HepG2 (cell line): ENCODE data around the gene FBXL13. TPM values are rescaled to one million over a fixed set of nuclear protein-coding genes. Genes with fewer than 3 reads are reported as not detected.

Source experiments
- ATAC-seq: fragments of 200-7000 bp; cut with Tn5 transposase; 3 replicates; pipeline ENCODE4 v1.9.1; 2020; ENCODE audit warnings: mild to moderate bottlenecking, moderate library complexity
- BruUV-seq: library from RNA; stranded (reverse); fragments of 400-500 nt; replicated peaks from 2 replicates; lab custom pipeline; 2021; lab: Mats Ljungman, UMichigan
- CTCF ChIA-PET: fragments of 300-600 bp; formaldehyde crosslinking; extraction: SDS; loops from one replicate; lab custom pipeline; 2021; ENCODE audit warnings: low total read pairs, inconsistent platforms, low intra/inter-chr PET ratio; lab: Yijun Ruan, JAX
- POLR2A ChIA-PET: fragments of 350-600 bp; sonication (Branson Sonifier 250); formaldehyde crosslinking; loops from one replicate; lab custom pipeline; 2020; ENCODE audit warnings: antibody characterized with exemption, inconsistent platforms; lab: Yijun Ruan, JAX
- DNase-seq: peaks from one replicate; pipeline ENCODE4 v3.0.0-alpha.2; 2015; ENCODE audit warnings: low spot score
- FAIRE-seq: peaks from 3 replicates; lab custom pipeline; 2011; peaks lifted over from hg19 to GRCh38; lab: Jason Lieb, UNC
- H2AFZ ChIP-seq: one replicate; pipeline ENCODE4 v1.6.1; 2011; ENCODE audit warnings: low read length, inconsistent platforms
- H3K27ac ChIP-seq: fragments of 300-600 bp; 3 replicates; pipeline ENCODE4 v1.8.0; 2011; ENCODE audit warnings: mixed run types, mild to moderate bottlenecking, mixed read lengths, low read length, inconsistent platforms; ENCODE audit not compliant: insufficient read depth; ENCODE audit errors: extremely low read length
- H3K27me3 ChIP-seq, 2 experiments: fragments of 200-600 bp in 1 of 2; 2 replicates in 1 of 2; 3 replicates in 1 of 2; pipeline versions ENCODE4 v1.6.0 to v1.8.0; 2011; ENCODE audit warnings: low read length in 2 of 2, mild to moderate bottlenecking in 2 of 2, moderate library complexity in 2 of 2, inconsistent platforms in 1 of 2; ENCODE audit not compliant: insufficient read depth in 2 of 2, control insufficient read depth in 1 of 2
- H3K36me3 ChIP-seq, 2 experiments: fragments of 200-600 bp in 1 of 2; replicated peaks in 1 of 2; 2 replicates in 1 of 2; 3 replicates in 1 of 2; pipeline versions ENCODE4 v1.5.1 to v1.8.0; 2011; ENCODE audit warnings: low read length in 2 of 2, inconsistent platforms in 1 of 2; ENCODE audit not compliant: insufficient read depth in 2 of 2, control insufficient read depth in 1 of 2
- H3K4me1 ChIP-seq: 2 replicates; pipeline ENCODE4 v1.5.1; 2012; ENCODE audit warnings: low read length, inconsistent platforms; ENCODE audit not compliant: insufficient read depth
- H3K4me2 ChIP-seq: 2 replicates; pipeline ENCODE4 v1.6.0; 2011; ENCODE audit warnings: low read depth, low read length, inconsistent platforms
- H3K4me3 ChIP-seq, 3 experiments: fragments of 200-600 bp in 1 of 3; sonication (generic), shearing (Covaris generic) in 1 of 3; replicated peaks in 1 of 3; 2 replicates each; pipeline ENCODE4 v1.5.1; 2011 to 2016; ENCODE audit warnings: low read length in 3 of 3, inconsistent platforms in 2 of 3, low read depth in 2 of 3, mild to moderate bottlenecking in 2 of 3, control low read depth in 1 of 3, mixed read lengths in 1 of 3; ENCODE audit not compliant: insufficient read depth in 1 of 3
- H3K79me2 ChIP-seq: one replicate; pipeline ENCODE4 v1.6.1; 2011; ENCODE audit warnings: low read length, inconsistent platforms; ENCODE audit not compliant: insufficient read depth
- H3K9ac ChIP-seq: 2 replicates; pipeline ENCODE4 v1.6.0; 2011; ENCODE audit warnings: mild to moderate bottlenecking, low read depth, low read length, inconsistent platforms; ENCODE audit not compliant: insufficient read depth
- H3K9me3 ChIP-seq: 2 replicates; pipeline ENCODE4 v1.5.1; 2012; ENCODE audit warnings: mild to moderate bottlenecking, low read length
- H4K20me1 ChIP-seq: 2 replicates; pipeline ENCODE4 v1.6.0; 2011; ENCODE audit warnings: inconsistent platforms, mild to moderate bottlenecking, low read length, moderate library complexity; ENCODE audit not compliant: insufficient read depth
- LCORL ChIP-seq, 2 experiments: fragments of 450-650 bp in 1 of 2; sonication (generic) in 1 of 2; formaldehyde crosslinking in 1 of 2; IDR thresholded peaks; 2 replicates each; pipeline versions ENCODE4 v1.5.0 to v1.6.1; 2017 to 2020; ENCODE audit warnings: antibody characterized with exemption in 1 of 2, missing genetic modification reagents in 1 of 2
- MAFG ChIP-seq: sonication (generic); formaldehyde crosslinking; IDR thresholded peaks from 2 replicates; pipeline ENCODE4 v1.5.1; 2020; ENCODE audit warnings: mild to moderate bottlenecking, missing genetic modification reagents
- PRMT3 ChIP-seq: sonication (generic); formaldehyde crosslinking; IDR thresholded peaks from 2 replicates; pipeline ENCODE4 v1.8.1; 2022; ENCODE audit warnings: low read depth, mild to moderate bottlenecking, moderate library complexity, missing genetic modification reagents, borderline replicate concordance
- RFX3 ChIP-seq: IDR thresholded peaks from 2 replicates; pipeline ENCODE4 v1.6.1; 2016; ENCODE audit warnings: missing biosample characterization, missing genetic modification reagents
- ZNF230 ChIP-seq: sonication (generic); formaldehyde crosslinking; IDR thresholded peaks from 2 replicates; pipeline ENCODE4 v1.4.0; 2020; ENCODE audit warnings: mild to moderate bottlenecking, missing genetic modification reagents
- ZNF501 ChIP-seq: sonication (generic); formaldehyde crosslinking; IDR thresholded peaks from 2 replicates; pipeline ENCODE4 v1.5.1; 2020; ENCODE audit warnings: mild to moderate bottlenecking, moderate library complexity, missing genetic modification reagents
- ZNF761 ChIP-seq: sonication (generic); formaldehyde crosslinking; conservative IDR thresholded peaks from 2 replicates; pipeline ENCODE4 v1.4.0; 2020; ENCODE audit warnings: mild to moderate bottlenecking, missing genetic modification reagents
- ZNF782 ChIP-seq: sonication (generic); formaldehyde crosslinking; IDR thresholded peaks from 2 replicates; pipeline ENCODE4 v1.4.0; 2020; ENCODE audit warnings: missing genetic modification reagents, mild to moderate bottlenecking, borderline replicate concordance
- WGBS: methylation state at CpG from one replicate; pipeline ENCODE4 v1.1.6; 2017; ENCODE audit warnings: low lambda C conversion rate; 5-methylcytosine and 5-hydroxymethylcytosine counted together
- in situ Hi-C: cut with HindIII; loops from 2 replicates; pipeline ENCODE4 v1.10.0; 2017; ENCODE audit warnings: low pct_unique_long_range_greater_than_20kb; ENCODE audit not compliant: extremely low pct_ligation_motif_present
- intact Hi-C: fragments of 100-400 bp; cut with micrococcal nuclease; formaldehyde crosslinking; loops from one replicate; pipeline ENCODE4 v1.10.0; 2022; ENCODE audit not compliant: unreplicated experiment
- polyA plus RNA-seq, 8 experiments: library from polyadenylated mRNA; depleted of rRNA in 3 of 8; stranded (reverse) in 7 of 8; unstranded in 1 of 8; fragments of >200 nt; fragmentation: Illumina TruSeq in 4 of 8; extraction: Trizol in 4 of 8; gene quantifications; 2 replicates each; pipeline versions ENCODE4 v1.2.1 to v1.2.3, GENCODE V29; 2011 to 2016; ENCODE audit warnings: low read depth in 4 of 8, missing spikeins in 1 of 8, mixed read lengths in 1 of 8; ENCODE audit not compliant: insufficient read depth in 1 of 8
- total RNA-seq, 5 experiments: library from RNA; depleted of rRNA; stranded (reverse); fragments of >200 nt; fragmentation: Illumina TruSeq; extraction: Trizol; gene quantifications; 2 replicates each; pipeline ENCODE4 v1.2.3, GENCODE V29; 2016; ENCODE audit warnings: low read depth in 1 of 5
- TF ChIP-seq, protein P1 (sequence below): sonication (generic); IDR thresholded peaks from 2 replicates; pipeline ENCODE4 v1.6.1; 2016; ENCODE audit warnings: low read depth, borderline replicate concordance
- TF ChIP-seq, protein P2 (sequence below): sonication (generic); formaldehyde crosslinking; IDR thresholded peaks from 2 replicates; pipeline ENCODE4 v1.4.0; 2020; ENCODE audit warnings: mild to moderate bottlenecking, low read depth, missing genetic modification reagents
- TF ChIP-seq, protein P3 (sequence below): sonication (generic); formaldehyde crosslinking; IDR thresholded peaks from 2 replicates; pipeline ENCODE4 v1.5.1; 2020; ENCODE audit warnings: missing genetic modification reagents, mild to moderate bottlenecking, borderline replicate concordance
- TF ChIP-seq, protein P4 (sequence below): sonication (generic); formaldehyde crosslinking; IDR thresholded peaks from 2 replicates; pipeline ENCODE4 v1.5.0; 2020; ENCODE audit warnings: missing genetic modification reagents, mild to moderate bottlenecking, borderline replicate concordance
- TF ChIP-seq, protein P5 (sequence below): sonication (generic); formaldehyde crosslinking; IDR thresholded peaks from 2 replicates; pipeline ENCODE4 v1.4.0; 2020; ENCODE audit warnings: missing genetic modification reagents

FBXL13 gene
- total and polyA plus RNA-seq, 2 of the 13 experiments (the other 11 are each of a cell fraction or from before 2014, with no cell fraction given): 0.24 to 0.77 TPM

DNA sequence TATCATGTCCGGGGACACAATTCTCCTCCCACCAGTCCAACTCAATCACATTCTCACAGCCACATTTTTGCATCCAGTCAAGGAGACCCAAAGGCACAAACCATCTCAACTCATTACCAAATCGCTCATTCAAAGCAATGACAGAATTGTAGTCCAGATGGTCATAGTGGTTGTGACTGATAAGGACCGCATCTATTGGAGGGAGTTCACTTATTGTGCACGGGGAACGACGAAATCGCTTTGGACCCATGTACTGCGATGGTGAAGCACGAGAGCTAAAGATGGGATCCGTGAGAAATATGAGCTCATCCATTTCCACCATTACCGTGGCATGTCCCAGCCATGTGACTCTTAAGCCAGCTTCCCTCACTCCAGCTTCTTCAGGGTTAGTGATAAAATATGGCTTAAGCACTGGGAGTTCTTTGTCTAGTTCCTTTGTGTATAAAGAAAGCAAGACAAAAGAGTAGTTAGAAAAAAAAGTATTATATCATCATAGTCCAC is 45.2 kb upstream of the FBXL13 start:
- no peaks in the 10 kb centered on the region for H4K20me1 ChIP-seq
- no peak for DNase-seq
- WGBS: over 99% methylated on average over 11 of the region's 11 CpGs
- BruUV-seq: no TSS peak
- peaks cover 8 to 19% of the 10 kb centered on the region in 2 experiments for H3K36me3 ChIP-seq
- ChIA-PET CTCF (no interaction called here), POLR2A (interaction anchor here (0.8 kb wide), 1 partner anchor 29 kb away, joined by 3 read pairs; the partner anchor contains the start of gene NAPEPLD)
- intact Hi-C loops (no loop called here), in situ Hi-C loops (no loop called here)
- no peak overlapping the region for H3K27ac ChIP-seq
- no peak for ATAC-seq
- peaks cover 8% of the 10 kb centered on the region for H3K4me1 ChIP-seq
- H3K4me3 ChIP-seq: no peak overlapping the region
- no peaks in the 10 kb centered on the region for H3K27me3 ChIP-seq
- H3K9me3 ChIP-seq: no peaks in the 10 kb centered on the region
- H2AFZ ChIP-seq: no peak overlapping the region
- H3K4me2 ChIP-seq: no peak overlapping the region
- no peak overlapping the region for H3K9ac ChIP-seq
- FAIRE-seq: no peak
- H3K79me2 ChIP-seq: no peaks in the 10 kb centered on the region
- TF ChIP-seq, protein P1, sequence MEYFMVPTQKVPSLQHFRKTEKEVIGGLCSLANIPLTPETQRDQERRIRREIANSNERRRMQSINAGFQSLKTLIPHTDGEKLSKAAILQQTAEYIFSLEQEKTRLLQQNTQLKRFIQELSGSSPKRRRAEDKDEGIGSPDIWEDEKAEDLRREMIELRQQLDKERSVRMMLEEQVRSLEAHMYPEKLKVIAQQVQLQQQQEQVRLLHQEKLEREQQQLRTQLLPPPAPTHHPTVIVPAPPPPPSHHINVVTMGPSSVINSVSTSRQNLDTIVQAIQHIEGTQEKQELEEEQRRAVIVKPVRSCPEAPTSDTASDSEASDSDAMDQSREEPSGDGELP: no peak
- TF ChIP-seq, protein P2, sequence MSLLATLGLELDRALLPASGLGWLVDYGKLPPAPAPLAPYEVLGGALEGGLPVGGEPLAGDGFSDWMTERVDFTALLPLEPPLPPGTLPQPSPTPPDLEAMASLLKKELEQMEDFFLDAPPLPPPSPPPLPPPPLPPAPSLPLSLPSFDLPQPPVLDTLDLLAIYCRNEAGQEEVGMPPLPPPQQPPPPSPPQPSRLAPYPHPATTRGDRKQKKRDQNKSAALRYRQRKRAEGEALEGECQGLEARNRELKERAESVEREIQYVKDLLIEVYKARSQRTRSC (CRISPR knock-in tag): no peak
- TF ChIP-seq, protein P3, sequence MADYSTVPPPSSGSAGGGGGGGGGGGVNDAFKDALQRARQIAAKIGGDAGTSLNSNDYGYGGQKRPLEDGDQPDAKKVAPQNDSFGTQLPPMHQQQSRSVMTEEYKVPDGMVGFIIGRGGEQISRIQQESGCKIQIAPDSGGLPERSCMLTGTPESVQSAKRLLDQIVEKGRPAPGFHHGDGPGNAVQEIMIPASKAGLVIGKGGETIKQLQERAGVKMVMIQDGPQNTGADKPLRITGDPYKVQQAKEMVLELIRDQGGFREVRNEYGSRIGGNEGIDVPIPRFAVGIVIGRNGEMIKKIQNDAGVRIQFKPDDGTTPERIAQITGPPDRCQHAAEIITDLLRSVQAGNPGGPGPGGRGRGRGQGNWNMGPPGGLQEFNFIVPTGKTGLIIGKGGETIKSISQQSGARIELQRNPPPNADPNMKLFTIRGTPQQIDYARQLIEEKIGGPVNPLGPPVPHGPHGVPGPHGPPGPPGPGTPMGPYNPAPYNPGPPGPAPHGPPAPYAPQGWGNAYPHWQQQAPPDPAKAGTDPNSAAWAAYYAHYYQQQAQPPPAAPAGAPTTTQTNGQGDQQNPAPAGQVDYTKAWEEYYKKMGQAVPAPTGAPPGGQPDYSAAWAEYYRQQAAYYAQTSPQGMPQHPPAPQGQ: no peak
- no peak for TF ChIP-seq ZNF501 (CRISPR knock-in tag)
- no peak for TF ChIP-seq ZNF230 (CRISPR knock-in tag)
- TF ChIP-seq LCORL (IDR thresholded peaks at IDR 0.05): no peak
- TF ChIP-seq LCORL (CRISPR knock-in tag; IDR thresholded peaks at IDR 0.05): no peak
- TF ChIP-seq PRMT3: no peak
- TF ChIP-seq, protein P4, sequence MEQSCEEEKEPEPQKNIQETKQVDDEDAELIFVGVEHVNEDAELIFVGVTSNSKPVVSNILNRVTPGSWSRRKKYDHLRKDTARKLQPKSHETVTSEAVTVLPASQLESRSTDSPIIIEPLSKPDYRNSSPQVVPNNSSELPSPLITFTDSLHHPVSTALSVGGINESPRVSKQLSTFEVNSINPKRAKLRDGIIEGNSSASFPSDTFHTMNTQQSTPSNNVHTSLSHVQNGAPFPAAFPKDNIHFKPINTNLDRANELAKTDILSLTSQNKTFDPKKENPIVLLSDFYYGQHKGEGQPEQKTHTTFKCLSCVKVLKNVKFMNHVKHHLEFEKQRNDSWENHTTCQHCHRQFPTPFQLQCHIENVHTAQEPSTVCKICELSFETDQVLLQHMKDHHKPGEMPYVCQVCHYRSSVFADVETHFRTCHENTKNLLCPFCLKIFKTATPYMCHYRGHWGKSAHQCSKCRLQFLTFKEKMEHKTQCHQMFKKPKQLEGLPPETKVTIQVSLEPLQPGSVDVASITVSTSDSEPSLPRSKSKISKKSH (CRISPR knock-in tag): no peak
- TF ChIP-seq ZNF782 (CRISPR knock-in tag): no peak
- no peak for TF ChIP-seq MAFG (CRISPR knock-in tag)
- TF ChIP-seq ZNF761 (CRISPR knock-in tag): no peak
- no peak for TF ChIP-seq RFX3
- TF ChIP-seq, protein P5, sequence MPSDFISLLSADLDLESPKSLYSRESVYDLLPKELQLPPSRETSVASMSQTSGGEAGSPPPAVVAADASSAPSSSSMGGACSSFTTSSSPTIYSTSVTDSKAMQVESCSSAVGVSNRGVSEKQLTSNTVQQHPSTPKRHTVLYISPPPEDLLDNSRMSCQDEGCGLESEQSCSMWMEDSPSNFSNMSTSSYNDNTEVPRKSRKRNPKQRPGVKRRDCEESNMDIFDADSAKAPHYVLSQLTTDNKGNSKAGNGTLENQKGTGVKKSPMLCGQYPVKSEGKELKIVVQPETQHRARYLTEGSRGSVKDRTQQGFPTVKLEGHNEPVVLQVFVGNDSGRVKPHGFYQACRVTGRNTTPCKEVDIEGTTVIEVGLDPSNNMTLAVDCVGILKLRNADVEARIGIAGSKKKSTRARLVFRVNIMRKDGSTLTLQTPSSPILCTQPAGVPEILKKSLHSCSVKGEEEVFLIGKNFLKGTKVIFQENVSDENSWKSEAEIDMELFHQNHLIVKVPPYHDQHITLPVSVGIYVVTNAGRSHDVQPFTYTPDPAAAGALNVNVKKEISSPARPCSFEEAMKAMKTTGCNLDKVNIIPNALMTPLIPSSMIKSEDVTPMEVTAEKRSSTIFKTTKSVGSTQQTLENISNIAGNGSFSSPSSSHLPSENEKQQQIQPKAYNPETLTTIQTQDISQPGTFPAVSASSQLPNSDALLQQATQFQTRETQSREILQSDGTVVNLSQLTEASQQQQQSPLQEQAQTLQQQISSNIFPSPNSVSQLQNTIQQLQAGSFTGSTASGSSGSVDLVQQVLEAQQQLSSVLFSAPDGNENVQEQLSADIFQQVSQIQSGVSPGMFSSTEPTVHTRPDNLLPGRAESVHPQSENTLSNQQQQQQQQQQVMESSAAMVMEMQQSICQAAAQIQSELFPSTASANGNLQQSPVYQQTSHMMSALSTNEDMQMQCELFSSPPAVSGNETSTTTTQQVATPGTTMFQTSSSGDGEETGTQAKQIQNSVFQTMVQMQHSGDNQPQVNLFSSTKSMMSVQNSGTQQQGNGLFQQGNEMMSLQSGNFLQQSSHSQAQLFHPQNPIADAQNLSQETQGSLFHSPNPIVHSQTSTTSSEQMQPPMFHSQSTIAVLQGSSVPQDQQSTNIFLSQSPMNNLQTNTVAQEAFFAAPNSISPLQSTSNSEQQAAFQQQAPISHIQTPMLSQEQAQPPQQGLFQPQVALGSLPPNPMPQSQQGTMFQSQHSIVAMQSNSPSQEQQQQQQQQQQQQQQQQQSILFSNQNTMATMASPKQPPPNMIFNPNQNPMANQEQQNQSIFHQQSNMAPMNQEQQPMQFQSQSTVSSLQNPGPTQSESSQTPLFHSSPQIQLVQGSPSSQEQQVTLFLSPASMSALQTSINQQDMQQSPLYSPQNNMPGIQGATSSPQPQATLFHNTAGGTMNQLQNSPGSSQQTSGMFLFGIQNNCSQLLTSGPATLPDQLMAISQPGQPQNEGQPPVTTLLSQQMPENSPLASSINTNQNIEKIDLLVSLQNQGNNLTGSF (CRISPR knock-in tag): no peak
